Dedifferentiated amniotic fluid mesenchymal stem cell (primary cell): Measurements from ENCODE around the gene ASXL1.

ENCODE experiments used
- DNase-seq: peaks from one replicate; pipeline ENCODE4 v3.0.0-alpha.2; 2016; ENCODE audit errors: extremely low spot score

ASXL1 gene

DNA sequence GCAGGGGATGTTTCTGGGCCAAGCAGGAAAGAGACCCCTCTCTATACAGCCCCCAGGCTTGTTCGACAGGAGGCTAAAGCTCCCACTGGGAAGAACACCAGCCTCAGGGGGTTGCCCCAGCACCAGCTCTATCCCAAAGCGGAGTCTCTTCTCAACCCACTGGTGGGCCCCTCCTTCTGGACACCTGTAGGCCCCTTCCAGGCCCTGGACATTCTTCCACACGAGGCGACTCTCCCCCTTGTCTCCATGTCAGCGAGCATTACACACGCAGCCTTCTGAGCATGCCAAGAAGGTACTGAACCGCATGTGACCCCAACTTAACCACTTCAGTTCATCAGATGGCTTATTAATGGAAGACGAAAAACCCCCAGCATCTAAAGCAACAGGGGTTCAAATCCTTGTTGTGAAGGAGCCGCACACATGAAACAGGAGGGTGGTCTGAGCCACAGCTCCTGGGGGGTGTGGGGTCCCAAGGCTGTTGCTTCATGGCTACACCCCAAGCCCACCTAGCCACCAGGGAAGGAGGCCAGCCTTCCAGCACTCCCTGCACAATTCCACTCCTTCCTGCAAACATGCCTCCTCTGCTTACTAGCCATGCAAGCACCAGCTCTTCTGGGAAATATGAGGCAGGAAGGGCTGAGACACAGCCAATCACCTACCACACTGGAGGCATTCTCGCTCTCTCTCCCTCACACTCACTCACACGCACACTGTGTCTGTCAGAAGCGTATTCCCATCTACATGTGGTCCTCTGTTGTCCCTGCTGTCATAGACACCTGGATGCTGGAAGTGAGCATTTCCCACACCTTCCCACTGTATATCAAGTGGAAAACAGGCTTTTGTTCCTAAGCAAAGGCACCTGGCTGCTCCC, 122.5 kb downstream of the ASXL1 start:
- no peak for DNase-seq

DNA sequence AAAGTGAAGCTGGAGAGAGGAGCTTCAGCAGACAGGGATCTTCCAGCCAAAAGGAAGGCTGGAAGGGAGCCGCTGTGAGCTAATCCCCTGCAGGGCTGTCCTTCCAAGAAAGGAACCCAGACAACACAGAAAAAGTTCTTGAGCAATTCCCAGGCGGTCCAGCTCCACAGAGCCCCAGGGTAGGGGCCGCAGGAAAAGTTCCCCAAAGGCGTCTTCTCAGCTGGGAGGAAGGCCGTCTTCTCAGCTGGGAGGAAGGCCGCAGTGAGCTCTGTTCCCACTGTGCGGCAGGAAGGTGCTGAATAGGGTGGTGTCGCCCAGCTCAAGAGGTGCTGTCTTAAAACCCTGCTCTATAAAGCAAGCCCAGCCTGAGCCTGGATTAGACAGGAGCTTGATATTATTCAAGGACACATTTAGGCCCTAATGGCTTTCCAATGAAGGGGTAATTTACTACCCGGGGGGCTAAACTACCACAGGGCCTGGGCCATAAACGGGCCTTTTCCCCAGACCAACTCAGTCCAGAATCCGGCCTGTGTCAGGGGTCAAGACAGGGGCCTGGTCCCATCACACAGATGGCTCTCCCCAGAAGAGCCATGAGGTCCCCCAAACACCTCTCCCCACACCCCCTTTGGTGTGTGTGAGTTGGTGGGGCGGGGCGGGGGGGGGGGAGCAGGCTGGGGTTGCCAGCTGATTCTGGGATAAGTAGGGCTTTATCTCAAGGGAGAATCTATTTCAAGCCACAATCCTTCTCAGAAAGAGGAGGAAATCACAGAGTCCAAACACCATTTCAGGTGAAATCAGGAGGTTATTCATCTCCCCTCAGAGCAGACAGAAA, 123.4 kb downstream of the ASXL1 start:
- DNase-seq: no peak

DNA sequence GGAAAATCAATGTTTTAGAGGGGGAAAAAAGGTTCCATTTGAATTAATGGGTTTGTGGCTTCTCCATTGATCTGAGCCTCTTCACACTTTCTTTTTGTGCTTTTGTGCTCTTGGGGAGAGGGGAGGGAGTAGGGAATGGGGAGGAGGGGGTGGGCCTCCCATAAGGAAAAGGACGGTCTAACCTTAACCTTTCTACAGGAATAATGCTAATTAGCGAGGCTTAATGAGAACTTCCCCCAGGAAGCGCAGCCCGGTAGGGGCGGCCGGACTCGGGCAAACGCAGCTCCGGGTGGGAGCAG, 124.0 kb downstream of the ASXL1 start:
- DNase-seq: no peak

DNA sequence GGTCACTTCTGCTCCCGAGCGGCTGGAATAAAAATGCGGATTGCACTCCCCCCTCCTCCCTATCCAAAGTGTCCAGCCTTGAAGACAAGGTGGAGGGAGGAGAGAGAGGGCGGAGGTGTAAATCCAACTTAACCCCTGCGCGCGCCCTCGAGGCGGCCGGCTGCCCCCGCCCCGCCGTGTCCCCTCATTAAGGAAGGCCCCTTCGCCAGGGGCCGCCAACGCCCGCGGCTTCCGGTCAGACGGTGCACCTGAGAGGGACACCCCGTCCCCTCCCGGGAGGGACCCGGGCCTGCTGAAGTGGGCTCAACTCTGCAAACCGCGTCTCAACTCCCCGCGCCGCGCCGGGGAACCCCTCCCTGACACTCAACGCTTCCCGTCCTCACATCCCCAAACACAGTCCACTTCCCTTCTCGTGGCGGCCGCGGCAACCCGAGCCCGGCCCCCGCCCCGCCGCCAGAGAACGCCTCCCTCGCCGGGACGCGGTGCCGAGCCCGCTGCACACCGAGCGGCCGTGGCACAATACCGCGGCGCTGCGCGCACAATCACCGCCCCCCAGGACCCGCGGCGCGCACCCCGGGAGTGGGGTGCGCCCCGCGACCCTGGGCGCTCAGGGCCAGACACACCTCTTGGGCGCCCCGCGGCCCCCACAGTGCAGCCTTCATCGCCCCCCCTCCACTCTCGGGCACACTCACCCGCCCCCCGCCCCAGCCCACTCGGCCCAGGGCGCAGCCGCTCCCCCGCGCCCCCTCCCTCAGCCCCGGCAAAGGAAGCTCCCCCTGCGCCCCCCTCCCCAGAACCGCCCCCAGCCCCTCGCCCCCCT, 124.5 kb downstream of the ASXL1 start:
- no peak for DNase-seq

DNA sequence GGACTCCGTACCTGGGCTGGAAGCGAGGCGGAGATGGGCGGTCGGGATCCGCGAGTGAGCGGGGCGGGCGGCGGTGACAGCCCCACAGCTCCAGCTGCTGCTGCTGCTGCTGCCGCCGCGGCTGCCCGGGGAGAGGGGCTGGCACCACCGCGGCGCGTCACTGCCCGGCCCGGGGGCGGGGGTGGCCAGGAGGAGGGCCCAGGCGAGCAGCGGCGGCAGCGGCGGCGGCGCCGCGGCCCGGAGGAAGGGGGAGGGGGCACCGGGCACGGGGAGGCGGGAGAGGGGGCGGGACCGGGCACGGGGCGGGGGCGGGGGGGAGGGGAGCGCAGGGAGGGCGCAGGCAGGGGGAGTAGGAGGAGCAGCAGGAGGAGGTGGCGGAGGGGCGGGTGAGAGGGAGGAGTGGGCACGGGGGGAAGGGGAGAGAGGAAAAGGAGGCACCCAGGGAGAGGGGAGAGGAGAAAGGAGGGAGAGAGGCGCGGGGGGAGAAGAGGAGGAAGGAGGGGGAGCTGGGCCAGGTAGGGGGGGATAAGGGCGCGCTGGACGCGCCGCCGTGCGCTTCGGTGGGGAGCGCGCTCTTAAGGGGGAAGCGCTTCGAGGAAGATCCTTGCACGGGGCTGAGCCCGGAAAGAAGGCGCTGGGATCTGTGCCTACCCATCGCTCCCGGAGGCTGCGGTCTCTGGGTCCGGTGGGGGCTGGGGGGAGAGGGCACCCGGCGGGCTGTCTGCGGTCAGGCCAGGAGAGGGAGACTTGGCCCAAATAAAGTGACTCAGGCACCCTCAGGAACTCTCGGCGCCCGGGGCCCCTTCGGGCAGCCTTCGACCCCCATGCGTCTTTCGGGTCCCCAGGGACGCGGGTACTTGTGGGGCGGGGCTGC, 125.5 kb downstream of the ASXL1 start:
- DNase-seq: peak; percentile 45

DNA sequence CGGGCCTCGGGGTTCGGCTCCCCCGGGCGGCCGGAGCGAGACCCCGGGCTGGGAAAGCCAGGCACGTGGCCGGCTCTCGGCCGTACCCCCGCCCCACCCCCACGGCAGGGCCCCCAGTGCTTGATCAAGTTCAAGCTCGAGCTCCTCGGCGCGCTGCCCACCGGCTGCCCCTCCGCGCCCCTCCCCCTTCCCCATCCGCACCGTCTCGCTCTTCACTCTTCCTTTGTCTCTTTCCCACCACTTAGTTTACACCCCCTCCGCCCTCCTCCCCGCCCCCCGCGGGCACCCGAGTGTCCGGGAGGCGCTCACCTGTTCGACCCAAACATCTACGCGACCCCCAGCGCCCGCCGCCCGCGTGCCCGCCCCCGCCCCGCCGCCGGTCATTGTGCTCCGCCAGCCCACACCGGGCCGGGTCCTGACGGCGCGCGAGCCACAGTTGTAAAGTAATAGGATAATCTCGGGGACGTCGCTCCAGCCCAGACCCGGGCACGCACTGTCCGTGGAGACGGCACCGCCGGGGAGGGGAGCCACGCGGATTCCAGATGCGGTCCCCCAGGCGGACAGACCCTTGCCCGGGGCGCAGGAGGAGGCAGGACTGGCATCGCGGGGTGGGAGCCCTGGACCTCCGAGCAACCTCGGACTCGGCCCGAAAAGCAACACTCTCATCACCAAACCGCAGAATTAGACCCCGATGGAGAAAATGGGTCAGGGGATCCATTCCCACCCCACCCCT, 126.3 kb downstream of the ASXL1 start:
- DNase-seq: no peak

DNA sequence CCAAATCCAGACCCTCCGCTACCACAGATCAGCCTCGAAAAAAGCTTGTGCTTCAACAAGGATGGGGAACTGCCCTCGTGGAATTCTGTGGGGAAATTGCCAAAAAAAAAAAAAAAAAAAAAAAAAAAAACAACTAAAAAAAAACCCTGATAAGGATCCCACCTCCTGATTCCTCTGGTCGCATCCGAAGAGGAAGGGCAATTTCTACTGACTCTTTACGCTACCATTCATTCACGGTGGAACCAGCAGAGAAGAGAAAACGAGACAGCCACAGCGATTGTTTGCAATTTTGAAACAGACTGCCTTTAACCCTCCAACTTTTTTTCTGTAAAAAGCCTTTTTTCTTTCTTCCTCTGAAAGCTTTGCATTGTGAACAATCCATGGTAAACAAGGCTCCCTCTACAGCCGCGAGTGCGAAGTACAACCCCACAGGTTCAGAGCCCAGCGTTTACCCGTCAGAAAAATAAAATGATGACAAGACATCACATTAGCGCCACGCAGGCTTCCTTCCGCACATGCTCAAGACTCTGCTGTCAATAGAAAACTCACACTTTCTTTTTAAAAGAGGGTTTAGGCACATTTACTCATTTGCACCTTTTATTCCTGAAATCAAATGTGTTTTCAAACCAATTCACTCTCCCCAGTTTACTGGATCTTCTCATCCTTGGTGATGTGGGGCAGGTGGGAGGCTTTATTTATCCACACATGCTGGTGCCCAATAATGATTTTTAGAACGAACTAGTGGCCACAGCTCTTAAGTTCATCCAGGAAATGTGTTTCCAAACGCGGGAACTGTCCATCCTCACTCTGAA, 127.0 kb downstream of the ASXL1 start:
- peak; percentile 92 for DNase-seq

DNA sequence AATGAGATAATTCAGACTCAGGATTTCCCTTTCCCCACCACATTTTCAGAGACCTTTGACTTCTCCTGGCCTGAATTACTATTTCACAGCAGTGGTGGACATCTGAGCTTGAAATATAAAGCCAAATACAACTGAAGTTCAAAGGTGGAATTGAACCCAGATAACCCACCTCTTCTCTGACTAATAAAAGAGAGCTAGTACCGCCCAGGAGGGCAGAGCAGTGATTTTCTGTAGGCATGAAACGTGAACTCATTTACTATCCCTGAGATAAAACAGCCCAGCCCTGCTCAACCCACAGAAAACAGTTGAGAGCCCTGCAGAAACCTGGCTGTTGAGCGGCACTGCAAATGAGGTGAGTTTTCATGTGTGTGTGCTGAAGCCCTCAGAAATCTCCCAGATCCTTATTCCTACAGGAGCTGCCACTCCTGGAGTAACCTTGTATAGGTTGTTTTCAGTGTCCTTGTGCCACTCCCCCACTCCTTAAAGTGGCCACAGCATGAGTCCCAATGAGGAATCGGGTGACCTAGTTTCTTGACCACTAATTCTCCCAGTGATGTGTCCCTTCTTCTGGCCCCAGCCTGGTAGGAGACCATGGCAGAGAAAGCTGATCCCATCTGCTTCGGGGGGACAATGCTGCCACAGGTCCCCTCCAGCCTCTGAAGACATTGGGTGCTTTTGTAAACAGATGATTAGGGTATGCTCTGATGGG, 127.8 kb downstream of the ASXL1 start:
- no peak for DNase-seq

DNA sequence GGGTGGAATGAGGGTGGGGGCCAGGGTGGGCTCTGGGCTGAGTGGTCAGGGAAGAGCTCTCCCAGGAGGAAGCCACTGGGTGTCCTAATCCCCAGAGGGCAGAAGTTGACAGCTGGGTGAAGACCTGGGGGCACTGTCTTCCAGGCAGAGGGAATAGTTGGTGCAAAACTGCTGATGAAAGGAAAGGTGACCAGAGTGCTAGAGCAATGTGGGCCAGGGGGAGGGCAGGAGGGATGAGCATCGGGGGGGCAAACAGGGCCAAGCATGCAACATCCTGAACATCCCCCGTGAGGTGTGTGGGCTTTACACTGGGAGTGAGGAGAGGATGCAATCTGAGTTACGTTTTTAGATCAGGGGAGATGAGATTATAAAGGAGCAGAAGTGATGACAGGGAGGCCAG, 129.2 kb downstream of the ASXL1 start:
- DNase-seq: no peak

DNA sequence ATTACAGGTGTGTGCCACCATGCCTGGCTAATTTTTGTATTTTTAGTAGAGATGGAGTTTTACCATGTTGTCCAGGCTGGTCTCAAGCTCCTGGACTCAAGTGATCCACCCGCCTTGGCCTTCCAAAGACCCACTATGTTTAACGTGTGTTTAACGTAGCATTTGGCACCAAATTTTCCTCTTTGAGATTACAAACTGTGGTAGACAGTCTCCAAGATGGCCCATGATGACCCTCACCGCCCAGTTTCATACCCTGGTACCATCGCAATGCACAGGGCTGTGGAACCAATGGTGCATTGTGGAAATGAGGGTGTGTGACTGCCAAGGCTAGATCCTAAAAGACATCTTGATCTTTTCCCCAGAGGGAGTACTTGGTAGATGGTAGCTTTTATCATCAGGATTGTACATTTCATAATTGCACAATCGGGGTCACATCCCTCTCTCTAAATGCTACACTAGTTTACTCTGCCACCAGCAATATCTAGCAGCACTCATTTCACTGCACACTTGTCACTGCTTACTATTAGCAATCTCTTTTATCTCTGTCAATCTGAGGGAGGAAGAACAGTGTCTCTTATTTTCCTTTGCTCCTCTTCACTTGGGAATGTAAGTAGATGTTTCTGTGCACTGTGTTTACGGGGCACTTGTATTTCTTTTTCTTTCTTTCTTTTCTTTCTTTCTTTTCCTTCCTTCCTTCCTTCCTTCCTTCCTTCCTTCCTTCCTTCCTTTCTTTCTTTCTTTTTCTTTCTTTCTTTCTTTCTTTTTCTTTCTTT, 130.1 kb downstream of the ASXL1 start:
- no peak for DNase-seq
